Measurements from ENCODE around the gene ASCC3.
A peak's percentile ranks its signal among the peaks of the same experiment; 100 is the strongest.

ASCC3 gene

DNA sequence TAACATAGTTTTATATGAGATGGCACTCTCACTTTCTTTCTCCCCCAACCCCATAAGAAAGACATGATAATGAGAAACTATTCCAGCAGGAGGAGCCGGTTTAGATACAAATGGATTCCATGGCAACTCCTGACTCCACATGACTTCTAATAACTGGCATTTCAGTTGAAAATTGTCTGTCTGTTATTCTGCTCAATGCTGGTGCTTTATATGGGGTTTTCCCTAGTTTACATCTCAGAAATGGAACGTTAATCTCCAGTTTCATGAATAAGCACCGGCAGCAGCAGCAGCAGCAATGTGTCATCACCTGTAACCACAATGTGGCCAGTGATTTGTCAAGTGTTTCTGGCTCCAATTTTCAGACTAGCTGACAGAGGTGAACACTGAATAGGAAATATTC is 408.5 kb downstream of the ASCC3 start:
- no peak overlapping the region for H2BK12ac ChIP-seq (ENCODE audit: low read length in 2 of 2)
- no peak overlapping the region for H3K9ac ChIP-seq (ENCODE audit: low read length)
- no peaks in the 10 kb centered on the region for H3K9me3 ChIP-seq (ENCODE audit: control insufficient read depth, low read length)
- H3K27me3 ChIP-seq (ENCODE audit: control insufficient read depth in 1 of 2, insufficient read depth in 1 of 2, low read length in 2 of 2) = peaks cover 13 to 52% of the 10 kb centered on the region in 2 experiments
- H3K23ac ChIP-seq (ENCODE audit: low read length in 2 of 2) = no peak overlapping the region
- H2AFZ ChIP-seq (ENCODE audit: low read depth, low read length) = no peak overlapping the region
- H3K4me2 ChIP-seq (ENCODE audit: low read length, poor library complexity, severe bottlenecking) = no peak overlapping the region
- no peak overlapping the region for H2BK15ac ChIP-seq (ENCODE audit: low read depth, poor library complexity, severe bottlenecking)
- H2AK5ac ChIP-seq (ENCODE audit: low read length, severe bottlenecking) = no peak overlapping the region
- H3K14ac ChIP-seq (ENCODE audit: low read length in 2 of 2) = no peak overlapping the region
- no peaks in the 10 kb centered on the region for H3K36me3 ChIP-seq (ENCODE audit: control insufficient read depth in 1 of 2, insufficient read depth in 2 of 2, low read depth in 1 of 2, low read length in 2 of 2)
- no peak overlapping the region for H4K91ac ChIP-seq (ENCODE audit: low read length)
- WGBS = 21% methylated on average over 3 of the region's 3 CpGs
- no peak overlapping the region for H3K18ac ChIP-seq (ENCODE audit: low read depth in 1 of 2, low read length in 2 of 2)
- H3K79me1 ChIP-seq (replicated peaks; ENCODE audit: low read length, poor library complexity, severe bottlenecking) = no peaks in the 10 kb centered on the region
- DNase-seq = peak; percentile 21
- no peak overlapping the region for H2BK120ac ChIP-seq (ENCODE audit: low read depth, low read length)
- no peak overlapping the region for H3K27ac ChIP-seq (ENCODE audit: low read length, poor library complexity, severe bottlenecking)
- H2BK5ac ChIP-seq (ENCODE audit: low read depth, low read length, poor library complexity, severe bottlenecking) = no peak overlapping the region
- H3K4me3 ChIP-seq (ENCODE audit: insufficient read depth in 1 of 2, low read depth in 1 of 2, low read length in 2 of 2) = no peak overlapping the region
- peaks cover 2% of the 10 kb centered on the region for H3K4me1 ChIP-seq (ENCODE audit: control insufficient read depth, insufficient read depth, low read depth, low read length)
- H4K8ac ChIP-seq (ENCODE audit: low read length) = no peak overlapping the region
- H3K4ac ChIP-seq (ENCODE audit: low read depth in 1 of 2, low read length in 2 of 2) = no peak overlapping the region

DNA sequence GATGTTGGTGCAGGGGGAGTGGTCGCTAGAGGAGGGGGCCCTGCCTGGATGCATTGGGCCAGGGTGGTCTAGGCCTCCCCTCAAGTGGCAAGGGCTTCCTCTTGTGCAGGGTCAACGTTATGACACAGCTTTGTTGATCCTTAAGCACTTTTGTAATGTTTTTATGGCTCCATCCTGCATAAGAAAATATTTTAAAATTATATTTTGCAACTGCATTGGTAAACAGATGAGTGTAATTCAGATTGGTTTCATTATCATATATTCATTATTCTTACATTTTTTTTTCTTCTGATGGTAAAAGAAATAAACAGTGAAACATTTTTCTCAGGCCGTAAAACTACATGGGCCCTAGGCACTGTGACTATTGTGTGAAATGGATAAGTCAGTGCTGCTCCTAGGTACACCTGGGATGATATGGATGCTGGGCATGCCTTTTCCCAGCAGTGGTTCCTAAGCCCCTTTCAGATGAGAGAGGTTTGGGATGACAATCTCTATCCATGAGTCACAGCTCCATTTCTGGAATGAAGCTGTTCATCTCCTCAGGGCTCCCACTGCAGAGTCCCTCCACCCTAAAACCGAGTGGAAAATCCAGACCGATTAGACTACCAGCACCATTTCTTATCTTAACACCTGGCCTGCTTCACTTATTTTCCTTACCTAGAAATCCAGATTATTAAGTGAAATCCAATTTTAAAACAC is 410.6 kb downstream of the ASCC3 start:
- WGBS = 51% methylated on average over 4 of the region's 5 CpGs
- H3K36me3 ChIP-seq (ENCODE audit: control insufficient read depth in 1 of 2, insufficient read depth in 2 of 2, low read depth in 1 of 2, low read length in 2 of 2) = no peaks in the 10 kb centered on the region
- no peak overlapping the region for H2BK120ac ChIP-seq (ENCODE audit: low read depth, low read length)
- H2AFZ ChIP-seq (ENCODE audit: low read depth, low read length) = no peak overlapping the region
- H3K4me3 ChIP-seq (ENCODE audit: insufficient read depth in 1 of 2, low read depth in 1 of 2, low read length in 2 of 2) = no peak overlapping the region
- no peak overlapping the region for H2AK5ac ChIP-seq (ENCODE audit: low read length, severe bottlenecking)
- H3K18ac ChIP-seq (ENCODE audit: low read depth in 1 of 2, low read length in 2 of 2) = no peak overlapping the region
- H4K8ac ChIP-seq (ENCODE audit: low read length) = no peak overlapping the region
- no peak overlapping the region for H3K4me2 ChIP-seq (ENCODE audit: low read length, poor library complexity, severe bottlenecking)
- no peak overlapping the region for H4K91ac ChIP-seq (ENCODE audit: low read length)
- H3K4me1 ChIP-seq (ENCODE audit: control insufficient read depth, insufficient read depth, low read depth, low read length) = peaks cover 9% of the 10 kb centered on the region
- no peak for DNase-seq
- no peak overlapping the region for H3K4ac ChIP-seq (ENCODE audit: low read depth in 1 of 2, low read length in 2 of 2)
- H2BK12ac ChIP-seq (ENCODE audit: low read length in 2 of 2) = no peak overlapping the region
- H2BK5ac ChIP-seq (ENCODE audit: low read depth, low read length, poor library complexity, severe bottlenecking) = no peak overlapping the region
- no peak overlapping the region for H3K9ac ChIP-seq (ENCODE audit: low read length)
- H3K9me3 ChIP-seq (ENCODE audit: control insufficient read depth, low read length) = no peaks in the 10 kb centered on the region
- no peaks in the 10 kb centered on the region for H3K79me1 ChIP-seq (replicated peaks; ENCODE audit: low read length, poor library complexity, severe bottlenecking)
- peaks cover 34 to 73% of the 10 kb centered on the region in 2 experiments for H3K27me3 ChIP-seq (ENCODE audit: control insufficient read depth in 1 of 2, insufficient read depth in 1 of 2, low read length in 2 of 2)
- no peak overlapping the region for H3K14ac ChIP-seq (ENCODE audit: low read length in 2 of 2)
- H3K23ac ChIP-seq (ENCODE audit: low read length in 2 of 2) = no peak overlapping the region
- H3K27ac ChIP-seq (ENCODE audit: low read length, poor library complexity, severe bottlenecking) = no peak overlapping the region
- no peak overlapping the region for H2BK15ac ChIP-seq (ENCODE audit: low read depth, poor library complexity, severe bottlenecking)

GRCh38 chr6:100469101-100469859 is 411.8 kb downstream of the ASCC3 start:
- Histone ChIP-seq H3K9me3 (ENCODE audit: control insufficient read depth, low read length) (no peaks in the 10 kb centered on the region), H3K4me2 (ENCODE audit: low read length, poor library complexity, severe bottlenecking) (no peak overlapping the region), H3K4me1 (ENCODE audit: control insufficient read depth, insufficient read depth, low read depth, low read length) (peaks cover 17% of the 10 kb centered on the region), H3K14ac (ENCODE audit: low read length in 2 of 2) (no peak overlapping the region), H3K18ac (ENCODE audit: low read depth in 1 of 2, low read length in 2 of 2) (no peak overlapping the region), H2BK5ac (ENCODE audit: low read depth, low read length, poor library complexity, severe bottlenecking) (no peak overlapping the region), H4K91ac (ENCODE audit: low read length) (no peak overlapping the region), H3K27ac (ENCODE audit: low read length, poor library complexity, severe bottlenecking) (no peak overlapping the region), H2AK5ac (ENCODE audit: low read length, severe bottlenecking) (no peak overlapping the region), H2AFZ (ENCODE audit: low read depth, low read length) (no peak overlapping the region), H3K23ac (ENCODE audit: low read length in 2 of 2) (peak overlapping the region in 1 of 2 experiments; percentile 32), H3K4ac (ENCODE audit: low read depth in 1 of 2, low read length in 2 of 2) (no peak overlapping the region), H4K8ac (ENCODE audit: low read length) (no peak overlapping the region), H3K4me3 (ENCODE audit: insufficient read depth in 1 of 2, low read depth in 1 of 2, low read length in 2 of 2) (no peak overlapping the region), H3K36me3 (ENCODE audit: control insufficient read depth in 1 of 2, insufficient read depth in 2 of 2, low read depth in 1 of 2, low read length in 2 of 2) (peaks cover 0 to 2% of the 10 kb centered on the region in 2 experiments), H3K27me3 (ENCODE audit: control insufficient read depth in 1 of 2, insufficient read depth in 1 of 2, low read length in 2 of 2) (peaks cover 35 to 82% of the 10 kb centered on the region in 2 experiments), H2BK12ac (ENCODE audit: low read length in 2 of 2) (no peak overlapping the region), H3K9ac (ENCODE audit: low read length) (no peak overlapping the region), H2BK15ac (ENCODE audit: low read depth, poor library complexity, severe bottlenecking) (no peak overlapping the region), H3K79me1 (replicated peaks; ENCODE audit: low read length, poor library complexity, severe bottlenecking) (no peaks in the 10 kb centered on the region), H2BK120ac (ENCODE audit: low read depth, low read length) (no peak overlapping the region)
- DNase-seq = no peak
- 7% methylated on average over 44 of the region's 44 CpGs for WGBS

DNA sequence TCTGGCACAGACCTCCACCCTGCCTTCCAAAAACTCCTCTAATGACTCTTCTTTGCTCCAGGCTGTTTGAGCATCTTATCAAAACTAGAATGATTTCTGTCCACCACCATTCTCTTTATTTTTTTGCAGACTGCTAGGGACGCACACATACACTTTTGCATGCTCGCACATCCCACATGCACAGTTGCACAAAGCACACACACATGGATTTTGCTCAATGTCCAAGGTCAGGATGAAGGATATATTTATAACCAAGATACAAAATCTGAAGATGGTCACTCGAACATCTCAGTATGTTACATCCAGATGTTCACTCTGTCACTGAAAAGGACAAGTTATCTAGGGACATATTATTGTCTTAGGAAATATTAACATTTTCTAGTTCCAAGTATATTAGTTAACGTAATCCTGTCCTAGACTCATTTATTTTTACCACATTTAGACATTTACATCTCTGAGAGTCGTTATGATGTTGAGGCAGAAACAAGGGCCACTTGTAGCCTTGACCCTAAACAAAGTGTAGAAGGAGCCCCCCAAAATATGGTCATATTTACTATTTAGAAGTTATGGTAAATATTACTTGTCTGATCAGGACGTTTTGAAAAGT is 413.0 kb downstream of the ASCC3 start:
- Histone ChIP-seq H3K4me1 (ENCODE audit: control insufficient read depth, insufficient read depth, low read depth, low read length) (peaks cover 21% of the 10 kb centered on the region), H2BK120ac (ENCODE audit: low read depth, low read length) (no peak overlapping the region), H3K18ac (ENCODE audit: low read depth in 1 of 2, low read length in 2 of 2) (no peak overlapping the region), H3K27ac (ENCODE audit: low read length, poor library complexity, severe bottlenecking) (no peak overlapping the region), H3K14ac (ENCODE audit: low read length in 2 of 2) (no peak overlapping the region), H3K79me1 (replicated peaks; ENCODE audit: low read length, poor library complexity, severe bottlenecking) (no peaks in the 10 kb centered on the region), H4K8ac (ENCODE audit: low read length) (no peak overlapping the region), H3K4me3 (ENCODE audit: insufficient read depth in 1 of 2, low read depth in 1 of 2, low read length in 2 of 2) (no peak overlapping the region), H2BK15ac (ENCODE audit: low read depth, poor library complexity, severe bottlenecking) (no peak overlapping the region), H4K91ac (ENCODE audit: low read length) (no peak overlapping the region), H3K23ac (ENCODE audit: low read length in 2 of 2) (no peak overlapping the region), H2AK5ac (ENCODE audit: low read length, severe bottlenecking) (no peak overlapping the region), H2BK5ac (ENCODE audit: low read depth, low read length, poor library complexity, severe bottlenecking) (no peak overlapping the region), H3K9ac (ENCODE audit: low read length) (no peak overlapping the region), H3K27me3 (ENCODE audit: control insufficient read depth in 1 of 2, insufficient read depth in 1 of 2, low read length in 2 of 2) (peaks cover 46 to 86% of the 10 kb centered on the region in 2 experiments), H3K4me2 (ENCODE audit: low read length, poor library complexity, severe bottlenecking) (no peak overlapping the region), H3K36me3 (ENCODE audit: control insufficient read depth in 1 of 2, insufficient read depth in 2 of 2, low read depth in 1 of 2, low read length in 2 of 2) (peaks cover 0 to 2% of the 10 kb centered on the region in 2 experiments), H3K9me3 (ENCODE audit: control insufficient read depth, low read length) (no peaks in the 10 kb centered on the region), H3K4ac (ENCODE audit: low read depth in 1 of 2, low read length in 2 of 2) (no peak overlapping the region), H2AFZ (ENCODE audit: low read depth, low read length) (no peak overlapping the region), H2BK12ac (ENCODE audit: low read length in 2 of 2) (no peak overlapping the region)
- 67% methylated on average over 4 of the region's 6 CpGs for WGBS
- no peak for DNase-seq

Measured in mesenchymal stem cell (in vitro differentiated cells and primary cell).